Activated CD8-positive, alpha-beta memory T cell treated with anti-CD3 and anti-CD28 coated beads for 48 hours (primary cell): Measurements from ENCODE around the gene ABCG4.
"Not testable (repeated sequence)": the region's sequence is repeated elsewhere in the genome, so short reads cannot be mapped to it uniquely, and the experiment has no call there.

ENCODE experiments used
- DNase-seq, 3 experiments: peaks; one replicate each; pipeline ENCODE4 v3.0.0-alpha.2; 2020; ENCODE audit warnings: low read depth in 2 of 3, low spot score in 2 of 3

The ABCG4 gene

DNA sequence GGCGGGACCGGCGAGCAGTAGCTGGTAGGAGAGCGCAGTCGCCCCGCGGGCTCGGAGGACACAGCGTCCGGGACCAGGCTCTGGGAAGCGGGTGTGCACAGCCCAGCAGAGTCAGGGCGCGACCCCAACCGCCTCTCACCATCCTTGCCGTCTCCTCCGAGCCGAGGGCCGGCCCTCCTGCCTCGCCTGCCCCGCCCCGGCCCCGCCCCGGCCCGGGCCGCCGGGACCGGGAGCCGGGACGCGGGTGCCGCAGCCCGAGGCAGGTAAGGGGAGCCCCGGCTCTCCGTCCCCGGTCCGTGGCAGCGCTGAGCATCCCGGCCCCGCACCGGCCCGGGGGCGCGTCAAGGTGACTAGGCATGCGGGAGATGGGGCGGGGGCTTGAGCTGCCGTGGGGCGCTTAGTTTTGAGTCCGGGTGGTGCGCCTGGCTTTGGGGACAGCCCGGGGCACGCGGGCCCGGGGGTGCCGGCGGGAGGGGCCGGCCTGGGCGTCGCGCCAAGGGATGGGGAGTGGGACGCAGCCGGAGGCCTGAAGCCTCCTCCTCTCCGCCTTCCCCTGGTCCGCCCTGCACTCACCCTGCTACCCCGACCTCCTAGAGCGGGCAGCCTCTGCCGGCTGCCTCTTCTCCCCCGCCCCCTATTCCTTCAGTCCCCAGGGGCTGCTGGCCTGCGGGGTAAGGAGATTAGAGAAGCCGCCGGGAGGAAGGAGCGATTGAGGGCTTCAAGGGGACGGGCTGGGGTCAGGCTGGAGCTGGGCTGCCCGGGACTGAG, at the start of gene ABCG4:
Gene ABCG4 (plus strand): TSS at position 35 of the 768 bp plus-strand sequence. CDS start 914 bp downstream, outside the sequence.
- DNase-seq: no peak

DNA sequence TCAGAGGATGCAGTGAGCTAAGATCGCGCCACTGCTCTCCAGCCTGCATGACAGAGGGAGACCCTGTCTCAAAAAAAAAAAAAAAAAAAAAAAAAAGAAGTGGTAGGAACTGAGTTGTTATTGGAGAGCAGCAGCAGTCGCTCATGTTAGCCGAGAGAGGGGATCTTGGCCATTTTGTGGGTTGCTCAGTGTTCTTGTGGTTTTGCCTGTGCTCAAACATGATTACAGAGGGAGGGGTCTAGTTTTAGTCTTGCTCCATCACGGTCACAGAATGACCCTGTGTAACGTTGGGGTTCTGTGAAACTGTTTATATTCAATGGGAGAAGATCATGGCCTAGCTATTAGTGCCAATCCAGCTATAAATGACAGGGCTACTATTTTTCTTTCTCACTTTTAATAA, 49.1 kb upstream of the ABCG4 start:
- no peak for DNase-seq

DNA sequence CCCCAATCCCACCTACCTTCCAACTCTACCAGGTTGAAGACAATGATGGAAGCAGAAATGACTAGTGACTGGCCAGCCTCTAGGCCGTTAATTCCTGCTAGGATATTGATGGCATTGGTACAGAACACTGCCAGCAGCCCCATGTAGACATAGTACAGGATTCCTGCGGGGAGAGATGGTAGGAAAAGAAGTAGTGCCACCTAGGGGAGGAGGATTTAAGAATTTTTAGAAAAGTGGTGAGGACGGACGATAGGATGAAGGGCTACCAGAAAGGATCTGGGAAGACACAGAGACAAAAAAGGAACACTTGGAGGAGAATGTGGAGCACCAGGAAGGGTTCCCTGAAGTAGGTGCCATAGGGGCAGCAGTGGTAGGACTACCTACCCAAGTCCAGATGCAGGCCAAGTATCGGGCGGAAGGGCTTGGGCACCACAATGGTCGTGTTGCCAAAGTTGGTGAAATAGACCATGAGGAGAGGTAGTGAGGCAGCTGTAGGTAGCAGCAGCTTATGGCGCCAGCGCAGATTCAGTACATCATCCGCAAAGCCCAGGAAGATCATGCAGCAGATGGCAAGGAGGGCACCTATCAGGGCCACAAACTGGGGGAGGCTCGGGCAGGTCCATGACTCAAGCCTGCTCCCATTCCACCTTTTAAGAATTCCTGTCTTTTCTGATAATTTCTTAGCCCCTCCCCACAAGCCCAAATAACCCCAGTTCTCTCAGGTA, 48.4 kb upstream of the ABCG4 start:
- DNase-seq: no peak

DNA sequence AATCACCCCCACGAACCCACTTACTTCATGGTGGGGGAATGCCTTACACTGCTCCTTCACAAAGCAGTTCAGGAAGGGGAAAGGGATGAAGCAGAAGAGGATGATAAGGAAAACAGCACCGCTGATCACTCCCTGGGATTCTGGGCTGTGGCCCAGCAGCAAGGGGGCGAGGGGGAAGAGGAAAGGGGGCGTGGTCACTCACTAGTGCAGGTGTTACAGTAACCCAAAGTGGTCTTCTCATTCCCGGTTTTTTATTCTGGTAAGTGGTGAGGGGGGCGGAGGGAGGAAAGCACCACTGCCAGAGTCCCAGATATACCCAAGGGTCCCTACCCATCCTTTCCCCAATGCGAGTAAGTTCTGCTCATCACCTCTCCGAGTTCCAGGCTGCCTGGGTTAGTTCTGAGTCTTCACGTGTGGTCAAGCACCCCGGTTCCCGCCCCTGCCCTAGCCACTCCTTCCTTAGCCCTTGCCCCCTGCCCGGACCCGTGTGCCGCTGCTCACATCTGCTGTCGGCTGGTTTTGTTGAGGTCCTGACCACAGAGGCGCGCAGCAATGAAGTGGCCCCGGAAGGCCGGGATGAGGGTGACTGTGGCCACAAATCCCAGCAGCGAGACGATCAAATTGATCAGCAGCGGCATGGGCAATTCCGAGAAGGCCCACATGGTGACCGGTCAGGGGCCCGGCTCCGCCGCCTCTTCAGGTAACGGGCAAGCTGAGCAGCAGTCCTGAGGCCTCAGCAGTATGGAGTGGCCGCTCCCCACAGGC, 47.7 kb upstream of the ABCG4 start:
- DNase-seq: no peak

DNA sequence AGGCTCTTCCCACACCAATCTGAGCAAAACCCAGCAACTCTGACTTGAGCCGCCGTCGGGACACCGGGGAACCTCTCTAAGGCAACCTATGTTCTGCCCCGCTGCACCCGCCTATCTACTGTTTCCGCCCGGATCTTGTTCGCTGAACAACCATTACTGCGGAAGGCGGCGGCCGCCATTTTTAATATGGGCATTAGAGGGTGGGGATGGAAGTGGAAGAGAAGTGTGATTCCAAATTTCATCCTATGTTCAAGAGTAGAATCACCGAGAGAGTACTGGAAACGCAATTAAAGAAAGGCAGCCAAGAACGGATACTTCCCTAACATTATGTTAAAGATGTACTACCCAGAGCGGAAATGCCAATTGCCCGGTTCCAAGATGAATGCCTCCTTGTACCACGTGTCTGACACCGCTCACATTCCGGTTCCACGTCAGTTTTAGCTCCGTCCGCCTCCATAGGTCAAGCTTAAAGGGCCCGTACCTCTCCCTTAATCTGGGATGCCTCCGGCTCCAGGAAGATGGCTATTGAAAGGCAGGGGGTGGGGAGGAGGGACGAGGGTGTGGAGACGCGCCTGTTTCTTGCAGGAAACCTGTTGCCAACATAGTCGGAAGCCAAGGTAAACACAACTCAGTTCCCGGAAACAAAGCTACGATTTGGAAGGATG, 47.0 kb upstream of the ABCG4 start, which contains the start of gene DPAGT1:
Gene DPAGT1 (minus strand): TSS at position 95 of the 665 bp plus-strand sequence. CDS start 198 bp downstream, outside the sequence.
- DNase-seq: peak; percentile 60 to 76 (median 73)

DNA sequence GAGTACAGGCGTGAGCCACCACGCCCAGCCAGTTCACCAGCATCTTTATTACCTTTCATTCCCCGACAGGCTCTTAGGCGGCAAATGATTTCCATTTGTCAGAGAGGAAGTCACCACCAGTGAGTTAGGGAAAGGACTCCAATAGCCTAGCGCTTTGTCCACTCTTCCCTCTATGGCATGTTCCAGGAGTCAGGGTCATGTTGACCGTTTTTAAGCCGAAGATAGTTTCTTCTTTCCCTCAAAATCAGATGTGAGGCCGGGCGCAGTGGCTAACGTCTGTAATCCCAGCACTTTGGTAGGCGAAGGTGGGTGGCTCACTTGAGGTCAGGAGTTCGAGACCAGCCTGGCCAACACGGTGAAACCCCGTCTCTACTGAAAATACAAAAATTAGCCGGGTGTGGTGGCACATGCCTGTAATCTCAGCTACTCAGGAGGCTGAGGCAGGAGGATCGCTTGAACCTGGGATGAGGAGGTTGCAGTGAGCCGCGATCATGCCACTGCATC, 45.6 kb upstream of the ABCG4 start:
- not testable (repeated sequence) for DNase-seq

DNA sequence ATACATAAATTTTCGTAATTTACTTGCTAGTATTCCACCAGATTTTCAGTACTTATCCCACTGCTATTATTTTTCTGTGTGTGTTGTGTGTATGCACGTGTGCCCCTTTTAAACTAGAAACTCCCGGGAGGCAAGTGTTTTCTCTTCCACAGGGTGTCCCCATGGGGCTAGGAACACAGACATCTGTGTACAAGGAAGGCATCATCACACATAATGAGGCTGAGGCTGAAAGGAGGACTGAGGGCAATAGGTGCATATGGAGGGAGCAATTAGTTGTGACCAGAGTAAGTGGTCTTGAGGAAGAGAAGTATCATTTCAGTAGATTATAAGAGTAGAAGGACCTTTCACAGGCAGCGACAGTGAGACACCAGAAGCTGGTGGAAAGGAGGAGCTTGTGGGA, 45.1 kb upstream of the ABCG4 start:
- no peak for DNase-seq

DNA sequence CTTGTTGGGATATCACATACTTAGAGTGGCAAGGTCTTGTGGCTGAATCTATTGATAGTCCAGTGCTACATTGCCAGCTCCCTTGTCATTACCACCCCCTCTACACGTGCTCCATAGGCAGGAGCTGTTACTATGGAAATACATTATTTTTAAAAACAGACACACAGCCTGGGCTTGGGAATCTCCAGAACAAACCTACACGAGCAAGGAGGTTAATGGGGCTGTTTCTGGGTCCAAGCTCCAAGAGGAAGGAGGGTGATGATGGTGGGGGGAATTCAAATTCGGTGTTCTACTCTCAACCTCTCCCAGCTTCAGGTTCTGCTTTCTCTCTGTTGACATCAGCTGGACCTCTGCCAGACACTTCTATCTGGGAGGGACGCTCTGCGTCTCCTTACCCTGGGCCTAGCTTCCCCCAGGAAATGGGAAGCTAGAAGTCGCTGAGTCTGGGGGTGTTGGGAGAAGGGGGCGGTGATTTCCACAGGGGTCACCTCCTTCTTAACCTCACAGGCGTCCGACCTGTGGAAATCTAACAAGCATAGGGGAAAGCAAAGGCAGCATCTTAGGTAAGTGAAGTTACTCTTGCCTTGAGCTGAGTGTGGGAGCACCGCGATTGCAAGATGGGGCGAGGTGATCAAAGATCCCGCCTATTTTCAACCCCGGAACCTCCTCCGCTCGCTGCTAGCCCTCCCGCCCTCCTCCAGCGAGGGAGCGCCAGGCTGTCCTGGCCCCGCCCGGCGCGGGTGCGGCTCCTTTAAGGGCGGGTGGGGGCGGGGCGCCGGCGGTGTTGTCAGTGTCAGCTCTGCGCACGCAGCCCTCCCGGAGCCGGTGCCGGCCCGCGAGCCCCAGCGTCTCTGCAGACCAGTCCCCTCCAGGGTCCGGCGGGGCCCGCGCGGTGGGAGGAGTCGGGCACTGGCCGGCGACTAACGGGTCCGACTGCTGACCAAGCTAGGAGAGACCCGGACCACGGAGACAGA, 42.0 kb upstream of the ABCG4 start, which contains the start of gene C2CD2L:
Gene C2CD2L (plus strand): TSS at position 781 of the 974 bp plus-strand sequence. CDS start 398 bp downstream, outside the sequence.
- peak; percentile 61 to 88 (median 65) for DNase-seq

DNA sequence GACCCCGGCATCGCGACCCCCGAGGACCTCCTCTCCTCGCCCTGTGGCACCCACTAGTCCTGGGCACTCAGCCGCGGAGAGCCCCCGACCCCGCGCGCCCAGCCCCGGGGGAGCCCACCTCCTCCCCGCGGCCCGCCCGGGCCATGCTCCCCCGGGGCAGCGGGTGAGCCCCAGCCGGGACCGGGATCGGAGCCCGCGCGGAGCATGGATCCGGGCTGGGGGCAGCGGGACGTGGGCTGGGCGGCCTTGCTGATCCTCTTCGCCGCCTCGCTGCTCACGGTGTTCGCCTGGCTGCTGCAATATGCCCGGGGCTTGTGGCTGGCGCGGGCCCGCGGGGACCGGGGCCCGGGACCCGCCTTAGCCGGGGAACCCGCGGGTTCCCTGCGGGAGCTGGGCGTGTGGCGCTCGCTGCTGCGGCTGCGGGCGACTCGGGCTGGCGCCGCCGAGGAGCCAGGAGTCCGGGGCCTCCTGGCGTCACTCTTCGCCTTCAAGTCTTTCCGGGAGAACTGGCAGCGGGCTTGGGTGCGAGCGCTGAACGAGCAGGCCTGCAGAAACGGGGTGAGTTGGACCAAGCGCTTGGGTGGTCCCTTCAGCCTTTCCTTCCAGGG, 41.2 kb upstream of the ABCG4 start:
- DNase-seq: no peak

DNA sequence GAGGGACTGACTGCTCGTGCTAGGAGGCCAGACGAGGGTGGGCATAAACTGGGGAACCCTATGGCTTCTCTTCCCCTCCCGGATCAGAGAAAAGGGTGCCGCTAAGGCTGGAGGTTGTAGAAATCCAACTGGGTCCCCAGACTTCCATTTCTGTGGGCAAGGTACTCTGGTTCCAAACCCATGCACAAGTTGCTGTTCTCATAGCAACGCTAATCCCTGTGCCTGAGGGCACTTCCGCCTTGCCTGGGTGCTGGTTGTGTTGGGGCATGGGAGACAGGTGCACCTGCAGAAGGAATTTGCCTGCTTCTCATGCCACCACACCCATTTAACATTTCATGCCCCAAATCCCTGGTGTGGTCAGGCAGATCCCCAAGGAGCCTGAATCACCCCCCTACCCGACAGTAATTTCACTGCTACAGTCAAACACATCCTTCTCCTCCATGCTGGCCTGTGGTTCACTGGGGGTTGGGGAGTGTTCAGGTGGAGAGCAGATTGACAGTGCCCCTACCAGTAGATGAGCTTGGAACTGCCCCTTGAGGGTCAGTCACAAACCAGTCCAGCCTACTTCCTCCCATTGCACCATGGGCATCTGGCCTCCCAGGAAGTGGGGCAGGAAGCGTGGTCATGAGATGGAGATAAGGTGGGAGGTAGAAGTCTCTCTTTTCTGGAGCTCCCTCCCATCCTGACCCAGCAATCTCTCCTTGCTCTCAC, 40.6 kb upstream of the ABCG4 start:
- no peak for DNase-seq

DNA sequence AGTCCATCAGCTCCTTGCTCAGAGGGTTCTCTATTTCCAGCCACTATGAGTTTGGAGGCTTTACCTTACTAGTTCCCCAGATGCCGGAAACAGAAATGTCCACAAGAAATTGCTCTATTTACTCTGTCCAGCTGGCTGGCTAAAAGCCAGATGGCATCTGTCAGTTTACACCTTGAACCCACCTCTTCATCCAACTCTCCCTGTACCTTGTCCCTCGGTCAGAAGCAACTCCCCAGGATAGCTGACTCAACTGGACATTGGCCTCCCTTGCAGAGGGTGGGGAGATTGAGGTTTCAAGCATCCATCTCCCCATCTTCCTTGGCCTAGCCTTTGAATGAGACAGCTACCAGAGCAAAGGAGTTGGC, 40.0 kb upstream of the ABCG4 start:
- DNase-seq: no peak

DNA sequence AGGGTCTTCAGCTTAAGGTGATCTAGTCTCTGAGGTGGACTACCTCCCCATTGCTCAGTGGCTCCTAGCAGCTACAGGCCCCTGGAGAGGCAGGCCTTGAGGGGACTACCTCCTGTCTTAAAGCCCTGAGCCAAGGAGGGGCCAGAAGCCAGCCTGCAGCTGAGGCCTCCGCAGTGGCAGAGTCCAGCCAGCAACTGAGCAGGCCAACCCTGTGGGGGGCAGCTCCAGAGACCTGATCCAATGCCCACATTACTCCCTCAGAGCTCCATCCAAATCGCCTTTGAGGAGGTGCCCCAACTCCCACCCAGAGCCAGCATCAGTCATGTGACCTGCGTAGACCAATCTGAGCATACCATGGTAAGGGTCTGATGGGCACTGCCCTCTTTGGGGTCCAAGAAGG, 39.0 kb upstream of the ABCG4 start:
- no peak for DNase-seq

DNA sequence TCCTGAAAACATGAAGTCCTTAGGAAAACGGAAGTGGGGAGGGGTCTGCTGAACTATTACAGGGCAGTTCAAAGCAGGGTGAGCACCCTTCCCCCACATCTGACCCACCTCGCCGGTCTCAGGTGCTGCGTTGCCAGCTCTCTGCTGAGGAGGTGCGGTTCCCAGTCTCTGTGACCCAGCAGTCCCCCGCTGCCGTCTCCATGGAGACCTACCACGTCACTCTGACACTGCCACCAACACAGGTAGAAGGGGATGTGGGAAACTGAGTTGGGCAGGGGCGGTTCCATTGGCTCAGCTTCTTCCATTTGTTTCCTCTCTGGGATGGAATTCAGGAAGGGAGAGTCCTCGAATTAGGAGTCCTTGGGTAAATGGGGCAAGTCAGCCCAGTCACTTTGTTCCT, 38.4 kb upstream of the ABCG4 start:
- DNase-seq: no peak

DNA sequence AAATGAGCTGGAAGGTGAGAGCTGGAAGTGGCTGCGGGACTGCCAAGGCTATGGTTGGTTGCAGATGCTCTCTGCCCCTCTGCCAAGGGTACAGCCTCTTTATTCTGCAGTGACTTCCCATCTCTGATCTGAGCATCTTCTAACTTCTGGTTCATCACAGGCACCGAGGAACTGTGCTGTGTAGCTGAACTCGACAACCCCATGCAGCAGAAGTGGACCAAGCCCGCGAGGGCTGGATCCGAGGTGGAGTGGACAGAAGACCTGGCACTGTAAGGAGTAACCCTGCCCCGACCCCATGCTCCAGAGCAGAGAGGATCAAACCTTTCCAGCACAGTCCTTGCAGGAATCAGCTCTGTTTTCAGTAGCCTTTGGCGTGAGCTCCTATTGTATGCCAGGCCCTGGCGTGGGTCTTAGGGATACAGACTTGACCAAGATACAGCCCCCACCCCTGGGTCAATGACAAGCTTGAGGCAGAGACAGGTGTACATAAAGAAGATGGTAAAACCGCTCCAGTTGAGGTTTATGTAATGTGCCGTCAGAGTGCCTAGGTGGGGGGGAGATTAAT, 37.4 kb upstream of the ABCG4 start:
- DNase-seq: no peak

DNA sequence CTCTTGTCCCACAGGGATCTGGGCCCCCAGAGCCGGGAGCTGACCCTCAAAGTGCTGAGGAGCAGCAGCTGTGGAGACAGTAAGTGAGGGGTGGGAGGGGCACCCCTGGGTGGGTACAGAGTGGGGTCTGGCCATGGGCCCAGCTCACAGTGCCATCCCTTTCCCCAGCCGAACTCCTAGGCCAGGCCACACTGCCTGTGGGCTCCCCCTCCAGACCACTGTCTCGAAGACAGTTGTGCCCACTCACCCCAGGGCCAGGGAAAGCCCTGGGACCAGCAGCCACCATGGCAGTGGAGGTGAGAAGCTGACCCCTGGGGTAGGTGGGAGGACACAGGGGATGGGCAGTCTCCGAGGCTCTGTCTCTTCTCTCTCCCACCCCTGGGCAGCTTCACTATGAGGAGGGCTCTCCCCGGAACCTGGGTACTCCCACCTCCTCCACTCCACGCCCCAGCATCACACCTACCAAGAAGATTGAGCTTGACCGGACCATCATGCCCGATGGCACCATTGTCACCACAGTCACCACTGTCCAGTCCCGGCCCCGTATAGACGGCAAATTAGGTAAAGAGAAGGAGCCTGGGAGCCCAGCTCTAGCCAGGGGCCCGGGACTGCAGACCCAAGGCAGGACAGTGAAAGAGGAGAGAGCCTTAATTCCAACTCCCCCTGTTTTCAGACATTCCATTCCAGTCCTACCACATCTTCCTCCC, 36.4 kb upstream of the ABCG4 start:
- DNase-seq: no peak

DNA sequence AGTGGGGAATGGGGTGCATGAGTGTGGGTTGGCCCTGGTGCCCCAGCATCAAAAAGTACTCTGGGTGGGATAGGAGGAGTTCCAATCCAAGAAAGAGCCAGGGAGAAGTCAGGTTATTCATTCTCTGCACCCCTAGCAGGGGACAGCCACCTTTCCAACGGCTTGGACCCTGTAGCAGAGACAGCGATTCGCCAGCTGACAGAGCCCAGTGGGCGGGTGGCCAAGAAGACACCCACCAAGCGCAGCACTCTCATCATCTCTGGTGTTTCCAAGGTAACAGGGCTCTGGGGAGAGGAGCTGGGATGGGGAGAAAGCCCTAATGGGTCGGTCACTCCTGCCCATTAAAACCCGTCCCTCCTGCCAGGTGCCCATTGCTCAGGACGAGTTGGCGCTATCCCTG, 35.1 kb upstream of the ABCG4 start:
- DNase-seq: no peak

DNA sequence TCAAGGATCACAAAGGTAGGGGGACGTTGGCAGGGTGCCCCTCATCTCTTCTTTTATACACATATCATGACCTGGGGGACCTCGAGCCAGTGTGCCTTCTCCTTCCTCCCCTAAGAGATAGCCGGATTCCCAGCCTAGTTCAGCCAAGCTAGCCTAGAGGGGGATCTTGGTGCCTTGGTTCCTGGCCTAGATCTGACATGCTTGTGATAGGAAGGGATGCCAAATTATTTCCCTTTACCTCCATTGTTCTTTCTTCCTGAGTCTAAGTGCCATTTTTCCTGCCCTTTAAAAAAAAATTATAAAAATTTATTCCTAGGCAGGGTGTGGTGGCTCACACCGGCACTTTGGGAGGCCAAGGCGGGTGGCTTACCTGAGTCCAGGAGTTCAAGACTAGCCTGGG, 34.5 kb upstream of the ABCG4 start:
- no peak for DNase-seq
